GM12878 (cell line): Measurements from ENCODE around the gene JUN. TPM values are rescaled to one million over a fixed set of nuclear protein-coding genes. Genes with fewer than 3 reads are reported as not detected.

ENCODE experiments used
- ATAC-seq: fragments of 200-7000 bp; cut with Tn5 transposase; 3 replicates; pipeline ENCODE4 v1.9.1; 2020; ENCODE audit warnings: mild to moderate bottlenecking, moderate library complexity
- BruUV-seq: library from RNA; stranded (reverse); fragments of 400-500 nt; replicated peaks from 2 replicates; lab custom pipeline; 2021; lab: Mats Ljungman, UMichigan
- CTCF ChIA-PET: fragments of 300-600 bp; sonication (Branson Sonifier 250); formaldehyde crosslinking; extraction: SDS; loops from one replicate; lab custom pipeline; 2021; ENCODE audit warnings: inconsistent platforms; lab: Yijun Ruan, JAX
- POLR2A ChIA-PET: fragments of 350-600 bp; formaldehyde crosslinking; extraction: SDS; loops from one replicate; lab custom pipeline; 2021; ENCODE audit warnings: inconsistent platforms; lab: Charles Lee
- RAD21 ChIA-PET: fragments of 300-600 bp; sonication (Branson Sonifier 250); formaldehyde crosslinking; loops from one replicate; lab custom pipeline; 2023; ENCODE audit warnings: antibody characterized with exemption; ENCODE audit not compliant: unreplicated experiment; lab: Charles Lee
- SMC1A ChIA-PET: fragments of 300-600 bp; sonication (Branson Sonifier 250); formaldehyde crosslinking; loops from one replicate; lab custom pipeline; 2023; ENCODE audit not compliant: unreplicated experiment, uncharacterized antibody; lab: Charles Lee
- DNase-seq: peaks from one replicate; pipeline ENCODE4 v3.0.0-alpha.2; 2011; ENCODE audit warnings: low read depth, low spot score
- FAIRE-seq: peaks from 3 replicates; lab custom pipeline; 2011; peaks lifted over from hg19 to GRCh38; lab: Jason Lieb, UNC
- H2AFZ ChIP-seq: 2 replicates; pipeline ENCODE4 v1.6.0; 2011; ENCODE audit warnings: low read depth, low read length, control low read depth; ENCODE audit not compliant: control insufficient read depth
- H3K27ac ChIP-seq: 2 replicates; pipeline ENCODE4 v1.5.1; 2011; ENCODE audit warnings: control low read depth; ENCODE audit not compliant: control insufficient read depth, insufficient read depth
- H3K27me3 ChIP-seq, 2 experiments: replicated peaks in 1 of 2; 2 replicates each; pipeline versions ENCODE4 v1.6.0 to v1.6.1; 2011; ENCODE audit warnings: low read length in 1 of 2; ENCODE audit not compliant: control insufficient read depth in 2 of 2, insufficient read depth in 2 of 2
- H3K36me3 ChIP-seq, 2 experiments: 2 replicates each; pipeline ENCODE4 v1.5.1; 2011; ENCODE audit warnings: low read length in 1 of 2; ENCODE audit not compliant: control insufficient read depth in 2 of 2, insufficient read depth in 2 of 2
- H3K4me1 ChIP-seq: 2 replicates; pipeline ENCODE4 v1.6.1; 2011; ENCODE audit warnings: mild to moderate bottlenecking, low read length, moderate library complexity, mixed read lengths; ENCODE audit not compliant: control insufficient read depth, insufficient read depth
- H3K4me2 ChIP-seq: 2 replicates; pipeline ENCODE4 v1.6.0; 2011; ENCODE audit warnings: control low read depth; ENCODE audit not compliant: control insufficient read depth, insufficient read depth
- H3K4me3 ChIP-seq: fragments of 200-600 bp; sonication (generic); 2 replicates; pipeline ENCODE4 v1.5.1; 2016
- H3K79me2 ChIP-seq: 2 replicates; pipeline ENCODE4 v1.6.0; 2011; ENCODE audit warnings: low read length; ENCODE audit not compliant: control insufficient read depth, insufficient read depth
- H3K9ac ChIP-seq: 2 replicates; pipeline ENCODE4 v1.8.0; 2011; ENCODE audit warnings: low read length, control low read depth, mixed read lengths; ENCODE audit not compliant: control insufficient read depth, insufficient read depth
- H3K9me3 ChIP-seq: replicated peaks from 3 replicates; pipeline ENCODE4 v1.5.1; 2011; ENCODE audit warnings: mild to moderate bottlenecking, low read length; ENCODE audit not compliant: control insufficient read depth, insufficient read depth
- H4K20me1 ChIP-seq: 2 replicates; pipeline ENCODE4 v1.6.0; 2011; ENCODE audit not compliant: control insufficient read depth, insufficient read depth
- BACH1 ChIP-seq: fragments of 450-650 bp; IDR thresholded peaks from 2 replicates; pipeline ENCODE4 v1.6.1; 2017; ENCODE audit warnings: mild to moderate bottlenecking, borderline replicate concordance
- BRCA1 ChIP-seq: IDR thresholded peaks from 2 replicates; pipeline ENCODE4 v1.6.1; 2011; ENCODE audit warnings: low read depth, low read length, improper control_type of control experiment
- CEBPB ChIP-seq, 2 experiments: fragments of 150-350 bp in 1 of 2; IDR thresholded peaks; 2 replicates each; pipeline ENCODE4 v1.6.1; 2012 to 2014; ENCODE audit warnings: low read depth in 2 of 2, low read length in 2 of 2, borderline replicate concordance in 1 of 2, inconsistent platforms in 1 of 2
- CHD1 ChIP-seq: IDR thresholded peaks from 2 replicates; pipeline ENCODE4 v1.6.1; 2012; ENCODE audit warnings: low read depth, low read length, improper control_type of control experiment
- CREB1 ChIP-seq: IDR thresholded peaks from 2 replicates; pipeline ENCODE4 v1.6.1; 2012; ENCODE audit warnings: low read depth, mild to moderate bottlenecking, inconsistent platforms
- CREM ChIP-seq: IDR thresholded peaks from 2 replicates; pipeline ENCODE4 v1.6.1; 2014; ENCODE audit warnings: antibody characterized with exemption, low read depth
- ESRRA ChIP-seq: IDR thresholded peaks from 2 replicates; pipeline ENCODE4 v1.6.1; 2012; ENCODE audit warnings: mild to moderate bottlenecking, low read length, improper control_type of control experiment
- HDAC6 ChIP-seq: fragments of 200-600 bp; sonication (generic); IDR thresholded peaks from one replicate; pipeline ENCODE4 v1.8.0; 2017; ENCODE audit warnings: antibody characterized with exemption; ENCODE audit not compliant: unreplicated experiment
- IRF4 ChIP-seq: IDR thresholded peaks from 2 replicates; pipeline ENCODE4 v1.6.1; 2011; ENCODE audit warnings: low read depth, low read length
- LARP7 ChIP-seq: fragments of 450-650 bp; IDR thresholded peaks from 2 replicates; pipeline ENCODE4 v1.6.1; 2017; ENCODE audit warnings: mild to moderate bottlenecking
- MXI1 ChIP-seq: fragments of 150-350 bp; IDR thresholded peaks from 2 replicates; pipeline ENCODE4 v1.6.1; 2011; ENCODE audit warnings: low read depth, mild to moderate bottlenecking, inconsistent platforms, low read length, improper control_type of control experiment
- MYC ChIP-seq: IDR thresholded peaks from 2 replicates; pipeline ENCODE4 v1.6.1; 2011; ENCODE audit warnings: mild to moderate bottlenecking, low read length, moderate library complexity, inconsistent platforms; ENCODE audit not compliant: insufficient read depth, insufficient replicate concordance, insufficient read length, severe bottlenecking
- NFYB ChIP-seq: IDR thresholded peaks from 2 replicates; pipeline ENCODE4 v1.6.1; 2011; ENCODE audit warnings: low read depth, mild to moderate bottlenecking, low read length, improper control_type of control experiment, moderate library complexity; ENCODE audit not compliant: insufficient read depth
- NRF1 ChIP-seq: conservative IDR thresholded peaks from 2 replicates; pipeline ENCODE4 v1.6.1; 2011; ENCODE audit warnings: mild to moderate bottlenecking, low read depth, low read length, improper control_type of control experiment
- PML ChIP-seq: IDR thresholded peaks from 2 replicates; pipeline ENCODE4 v1.6.1; 2012; ENCODE audit warnings: low read length, inconsistent platforms
- RUNX3 ChIP-seq: IDR thresholded peaks from 2 replicates; pipeline ENCODE4 v1.6.1; 2012; ENCODE audit warnings: low read length, inconsistent platforms
- SRF ChIP-seq, 2 experiments: IDR thresholded peaks; 2 replicates each; pipeline ENCODE4 v1.6.1; 2011; ENCODE audit warnings: low read depth in 2 of 2, low read length in 2 of 2, mild to moderate bottlenecking in 1 of 2, moderate library complexity in 1 of 2
- TARDBP ChIP-seq: IDR thresholded peaks from 2 replicates; pipeline ENCODE4 v1.6.1; 2016; ENCODE audit warnings: borderline replicate concordance
- WGBS: methylation state at CpG from one replicate; pipeline ENCODE4 v1.1.6; 2016; ENCODE audit warnings: low lambda C conversion rate; ENCODE audit not compliant: insufficient replicate concordance, insufficient coverage; ENCODE audit errors: missing lambda C conversion rate; 5-methylcytosine and 5-hydroxymethylcytosine counted together
- in situ Hi-C: fragments of 300-500 bp; cut with MboI; formaldehyde crosslinking; loops from 9 replicates; pipeline ENCODE4 v1.14.3; 2018; ENCODE audit warnings: mixed read lengths
- intact Hi-C: fragments of 100-400 bp; cut with micrococcal nuclease; formaldehyde crosslinking; loops from one replicate; pipeline ENCODE4 v1.14.2; 2022; ENCODE audit not compliant: unreplicated experiment
- polyA plus RNA-seq, 11 experiments: library from polyadenylated mRNA; depleted of rRNA in 4 of 11; unstranded in 6 of 11; stranded (reverse) in 5 of 11; fragments of >200 nt; fragmentation: Nextera tagmentation in 4 of 11; fragmentation: Illumina TruSeq in 1 of 11; extraction: Ambion mirVana in 4 of 11; extraction: Trizol in 1 of 11; gene quantifications; 1 replicate in 1 of 11; 2 replicates in 10 of 11; pipeline versions ENCODE4 v1.2.1 to v1.2.3, GENCODE V29; 2011 to 2016; ENCODE audit warnings: inconsistent platforms in 2 of 11, missing spikeins in 2 of 11, low read depth in 1 of 11
- total RNA-seq, 4 experiments: library from RNA; depleted of rRNA in 3 of 4; stranded (reverse); fragments of >200 nt in 3 of 4; fragmentation: Illumina TruSeq in 1 of 4; extraction: Trizol in 1 of 4; gene quantifications; 2 replicates each; pipeline versions ENCODE4 v1.2.1 to v1.2.3, GENCODE V29; 2013 to 2021
- TF ChIP-seq, protein P1 (sequence below): IDR thresholded peaks from 2 replicates; pipeline ENCODE4 v1.6.1; 2012; ENCODE audit warnings: low read depth, low read length, improper control_type of control experiment

Gene JUN
- total and polyA plus RNA-seq, 10 of the 15 experiments (the other 5 are each of a cell fraction or from before 2014, with no cell fraction given) = 0.18 to 8.4 (median 2.8) TPM

DNA sequence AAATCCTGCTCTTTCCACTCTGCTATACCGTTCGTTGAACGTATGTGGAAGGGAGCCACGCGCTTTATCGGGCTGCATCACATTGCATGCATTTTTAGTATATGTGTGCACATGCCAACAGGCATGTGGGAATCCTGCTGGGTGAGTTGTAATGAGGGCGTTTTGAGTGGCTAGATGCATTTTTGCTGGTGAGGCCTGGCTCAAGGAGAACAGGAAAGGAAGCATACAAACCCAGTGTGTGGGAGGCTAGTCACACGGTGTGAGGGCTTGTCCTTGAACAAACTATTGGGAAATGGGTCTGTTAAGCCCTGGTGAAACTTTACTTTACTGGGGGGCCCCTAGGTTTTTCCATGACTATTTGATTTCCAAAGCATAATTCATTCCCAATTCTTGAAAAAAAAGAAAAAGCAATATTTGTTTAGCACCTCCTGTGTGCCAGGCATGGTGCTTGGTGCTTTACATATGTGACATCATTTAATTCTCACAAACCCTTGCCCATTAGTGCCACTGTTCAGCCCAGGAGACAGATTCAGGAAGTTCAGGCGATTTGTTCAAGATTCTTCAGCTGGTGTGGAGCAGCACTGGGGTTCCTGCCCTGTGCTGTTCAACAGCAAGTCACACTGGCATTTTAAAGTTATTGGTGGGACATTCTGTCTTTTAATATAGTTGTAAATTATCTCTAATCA lies 25.6 kb upstream of the JUN start:
- Histone ChIP-seq H3K4me2 (no peak overlapping the region), H3K9ac (no peak overlapping the region), H3K27me3 (no peaks in the 10 kb centered on the region), H3K79me2 (no peaks in the 10 kb centered on the region), H4K20me1 (no peaks in the 10 kb centered on the region), H3K9me3 (no peaks in the 10 kb centered on the region), H3K27ac (no peak overlapping the region), H3K4me3 (no peak overlapping the region), H2AFZ (no peak overlapping the region), H3K4me1 (peaks cover 19% of the 10 kb centered on the region), H3K36me3 (no peaks in the 10 kb centered on the region)
- in situ Hi-C loops (no loop called here), intact Hi-C loops (no loop called here)
- WGBS = 71% methylated on average over 9 of the region's 9 CpGs
- SMC1A ChIA-PET = interaction anchor here (1.0 kb wide), 1 partner anchor 49 kb away, joined by 5 read pairs; no protein-coding TSS in a partner anchor
- RAD21 ChIA-PET = no interaction called here
- BruUV-seq = no TSS peak
- POLR2A ChIA-PET = no interaction called here
- DNase-seq (no peak), ATAC-seq (no peak), FAIRE-seq (no peak)
- TF ChIP-seq MXI1 (no peak), LARP7 (no peak), CREM (no peak), CEBPB (IDR thresholded peaks at IDR 0.05; ENCODE audit: borderline replicate concordance in 1 of 2, low read depth in 2 of 2, low read length in 2 of 2) (no peak)
- CTCF ChIA-PET = interaction anchor here (0.6 to 1.3 kb wide), 2 partner anchors 890 to 949 kb away, joined by 4 read pairs; no protein-coding TSS in a partner anchor

DNA sequence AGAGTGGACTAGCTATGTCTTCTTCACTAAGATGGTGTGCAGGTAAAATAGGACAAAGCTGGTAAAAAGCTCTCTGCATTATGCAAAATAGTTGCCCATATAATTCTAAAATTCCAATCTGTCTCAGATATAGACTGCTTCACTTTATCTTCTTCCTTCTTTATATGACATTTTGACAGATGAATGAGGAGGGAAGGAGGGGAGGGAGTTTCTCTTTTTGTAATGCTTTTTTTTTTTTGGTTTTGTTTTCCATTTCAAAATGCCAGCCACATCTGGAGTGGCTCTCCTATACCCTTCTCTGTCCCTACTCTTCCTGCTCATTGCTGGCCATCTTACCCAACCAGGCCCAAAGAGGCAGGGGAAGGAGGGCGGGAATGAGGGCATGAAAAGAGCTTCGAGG lies 24.2 kb upstream of the JUN start:
- Histone ChIP-seq H3K9ac (no peak overlapping the region), H3K4me2 (no peak overlapping the region), H4K20me1 (no peaks in the 10 kb centered on the region), H3K79me2 (no peaks in the 10 kb centered on the region), H3K4me3 (no peak overlapping the region), H3K9me3 (no peaks in the 10 kb centered on the region), H3K27ac (no peak overlapping the region), H2AFZ (no peak overlapping the region), H3K4me1 (peaks cover 19% of the 10 kb centered on the region), H3K27me3 (no peaks in the 10 kb centered on the region), H3K36me3 (no peaks in the 10 kb centered on the region)
- in situ Hi-C loops (no loop called here), intact Hi-C loops (no loop called here)
- FAIRE-seq (no peak), DNase-seq (no peak), ATAC-seq (no peak)
- RAD21 ChIA-PET = interaction anchor here (0.7 to 1.0 kb wide), 2 partner anchors 25 to 47 kb away, joined by 4 read pairs; partner anchors contain the start of gene JUN
- POLR2A ChIA-PET = no interaction called here
- CTCF ChIA-PET = interaction anchor here (0.6 to 1.3 kb wide), 2 partner anchors 501 to 950 kb away, joined by 4 to 5 read pairs; no protein-coding TSS in a partner anchor
- SMC1A ChIA-PET = interaction anchor here (0.6 to 2.4 kb wide), 3 partner anchors 24 to 286 kb away, joined by 4 to 5 read pairs (median 4); partner anchors contain the start of gene JUN
- 45% methylated on average over 2 of the region's 2 CpGs for WGBS
- BruUV-seq = no TSS peak
- TF ChIP-seq TARDBP (no peak), BRCA1 (no peak), HDAC6 (no peak), RUNX3 (no peak), MYC (no peak), BACH1 (no peak), CREB1 (no peak), PML (no peak), CHD1 (no peak), NRF1 (no peak), SRF (IDR thresholded peaks at IDR 0.05; ENCODE audit: low read depth in 2 of 2, low read length in 2 of 2) (no peak), IRF4 (no peak), ESRRA (no peak), NFYB (no peak)
- TF ChIP-seq, protein P1, sequence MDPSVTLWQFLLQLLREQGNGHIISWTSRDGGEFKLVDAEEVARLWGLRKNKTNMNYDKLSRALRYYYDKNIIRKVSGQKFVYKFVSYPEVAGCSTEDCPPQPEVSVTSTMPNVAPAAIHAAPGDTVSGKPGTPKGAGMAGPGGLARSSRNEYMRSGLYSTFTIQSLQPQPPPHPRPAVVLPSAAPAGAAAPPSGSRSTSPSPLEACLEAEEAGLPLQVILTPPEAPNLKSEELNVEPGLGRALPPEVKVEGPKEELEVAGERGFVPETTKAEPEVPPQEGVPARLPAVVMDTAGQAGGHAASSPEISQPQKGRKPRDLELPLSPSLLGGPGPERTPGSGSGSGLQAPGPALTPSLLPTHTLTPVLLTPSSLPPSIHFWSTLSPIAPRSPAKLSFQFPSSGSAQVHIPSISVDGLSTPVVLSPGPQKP = no peak
